B cell (primary cell): Measurements from ENCODE around the gene UBR2. TPM values are rescaled to one million over a fixed set of nuclear protein-coding genes. Genes with fewer than 3 reads are reported as not detected.

ENCODE experiments used
- ATAC-seq: fragments of 200-7000 bp; cut with Tn5 transposase; one replicate; pipeline ENCODE4 v1.10.0; 2021; ENCODE audit warnings: low read depth, mild to moderate bottlenecking, moderate number of reproducible peaks, moderate library complexity
- CTCF ChIA-PET: fragments of 350-600 bp; sonication (Branson Sonifier 250); formaldehyde crosslinking; loops from one replicate; lab custom pipeline; 2021; ENCODE audit warnings: antibody characterized with exemption, inconsistent platforms; lab: Charles Lee
- POLR2A ChIA-PET: fragments of 350-600 bp; sonication (Branson Sonifier 250); formaldehyde crosslinking; loops from one replicate; lab custom pipeline; 2021; ENCODE audit warnings: antibody characterized with exemption; lab: Charles Lee
- DNase-seq: peaks from one replicate; pipeline ENCODE4 v3.0.0; 2013
- H2AFZ ChIP-seq: 2 replicates; pipeline ENCODE4 v1.6.1; 2012; ENCODE audit warnings: mild to moderate bottlenecking, low read depth, low read length; ENCODE audit not compliant: insufficient read depth, poor library complexity, severe bottlenecking
- H3K27ac ChIP-seq, 2 donors: 1 replicate in 1 of 2; 2 replicates in 1 of 2; pipeline ENCODE4 v1.5.1; 2012 to 2013; ENCODE audit warnings: low read length in 2 of 2, mild to moderate bottlenecking in 2 of 2, moderate library complexity in 1 of 2
- H3K27me3 ChIP-seq, 4 experiments: fragments of 200-600 bp in 1 of 4; sonication (generic) in 1 of 4; replicated peaks in 1 of 4; 1 replicate in 2 of 4; 2 replicates in 2 of 4; pipeline versions ENCODE4 v1.6.1 to v1.7.0; 2013 to 2016; ENCODE audit warnings: low read length in 3 of 4, mild to moderate bottlenecking in 2 of 4, mixed read lengths in 1 of 4, moderate library complexity in 1 of 4; ENCODE audit not compliant: insufficient read depth in 4 of 4, control insufficient read depth in 3 of 4; ENCODE audit errors: control extremely low read depth in 1 of 4
- H3K36me3 ChIP-seq, 2 experiments: replicated peaks in 1 of 2; 1 replicate in 1 of 2; 2 replicates in 1 of 2; pipeline versions ENCODE4 v1.6.1 to v1.7.1; 2013; ENCODE audit warnings: low read length in 1 of 2; ENCODE audit not compliant: insufficient read depth in 2 of 2, control insufficient read depth in 1 of 2; ENCODE audit errors: control extremely low read depth in 1 of 2, extremely low read depth in 1 of 2
- H3K4me1 ChIP-seq, 2 donors: fragments of 200-600 bp in 1 of 2; sonication (generic) in 1 of 2; 1 replicate in 1 of 2; 2 replicates in 1 of 2; pipeline versions ENCODE4 v1.5.1 to v1.6.1; 2013 to 2017; ENCODE audit warnings: low read length in 2 of 2; ENCODE audit not compliant: control insufficient read depth in 2 of 2, insufficient read depth in 2 of 2
- H3K4me2 ChIP-seq: replicated peaks from 2 replicates; pipeline ENCODE3; 2012; ENCODE audit warnings: mild to moderate bottlenecking, low read depth, low read length; ENCODE audit not compliant: poor library complexity, severe bottlenecking
- H3K4me3 ChIP-seq, 5 experiments: fragments of 200-600 bp in 1 of 5; sonication (generic) in 1 of 5; 1 replicate in 3 of 5; 2 replicates in 2 of 5; pipeline versions ENCODE4 v1.5.1 to v1.7.0; 2011 to 2016; ENCODE audit warnings: low read length in 4 of 5, mild to moderate bottlenecking in 4 of 5, low read depth in 2 of 5, control low read depth in 1 of 5, moderate library complexity in 1 of 5; ENCODE audit not compliant: insufficient read depth in 1 of 5; ENCODE audit errors: control extremely low read depth in 1 of 5, extremely low read depth in 1 of 5
- H3K79me2 ChIP-seq: fragments of 200-600 bp; sonication (generic); one replicate; pipeline ENCODE4 v1.6.0; 2016; ENCODE audit warnings: low read length; ENCODE audit not compliant: control insufficient read depth, insufficient read depth
- H3K9ac ChIP-seq: fragments of 200-600 bp; sonication (generic); 2 replicates; pipeline ENCODE4 v1.6.1; 2017; ENCODE audit warnings: mild to moderate bottlenecking, low read length, moderate library complexity
- H3K9me3 ChIP-seq, 3 donors: one replicate each; pipeline versions ENCODE4 v1.6.1 to v1.7.1; 2013; ENCODE audit warnings: low read length in 2 of 3; ENCODE audit not compliant: control insufficient read depth in 2 of 3, insufficient read depth in 1 of 3; ENCODE audit errors: control extremely low read depth in 1 of 3
- H4K20me1 ChIP-seq: 2 replicates; pipeline ENCODE4 v1.6.0; 2012; ENCODE audit warnings: mild to moderate bottlenecking, low read length; ENCODE audit not compliant: insufficient read depth, control insufficient read depth, poor library complexity, severe bottlenecking
- H3K27ac Mint-ChIP-seq: one replicate; pipeline ENCODE4 v1.8.0; 2021; ENCODE audit warnings: mixed read lengths
- H3K27me3 Mint-ChIP-seq: one replicate; pipeline ENCODE4 v1.8.0; 2021; ENCODE audit warnings: mixed read lengths
- H3K4me1 Mint-ChIP-seq: one replicate; pipeline ENCODE4 v1.8.0; 2021; ENCODE audit warnings: mixed read lengths
- H3K4me3 Mint-ChIP-seq: one replicate; pipeline ENCODE4 v1.8.0; 2021; ENCODE audit warnings: mixed read lengths
- H3K9me3 Mint-ChIP-seq: one replicate; pipeline ENCODE4 v1.8.0; 2022; ENCODE audit warnings: mixed read lengths; ENCODE audit not compliant: insufficient read depth
- EZH2 ChIP-seq: IDR thresholded peaks from 2 replicates; pipeline ENCODE4 v1.6.1; 2012; ENCODE audit warnings: borderline replicate concordance, low read depth, mild to moderate bottlenecking, moderate library complexity, low read length; ENCODE audit not compliant: insufficient read depth, poor library complexity, severe bottlenecking
- WGBS: methylation state at CpG from one replicate; pipeline ENCODE4 v1.1.5; 2013; ENCODE audit warnings: missing lambda C conversion rate; ENCODE audit not compliant: insufficient coverage; 5-methylcytosine and 5-hydroxymethylcytosine counted together
- intact Hi-C: fragments of 100-400 bp; cut with micrococcal nuclease; formaldehyde crosslinking; loops from one replicate; pipeline ENCODE4 v1.10.0; 2022
- polyA plus RNA-seq: library from polyadenylated mRNA; depleted of rRNA; stranded (reverse); fragments of >200 nt; gene quantifications from 2 replicates; pipeline ENCODE4 v1.2.3, GENCODE V29; 2012
- total RNA-seq, 2 donors: library from RNA; stranded (reverse); fragments of 120-200 nt in 1 of 2; gene quantifications; 1 replicate in 1 of 2; 2 replicates in 1 of 2; pipeline versions ENCODE4 v1.2.3 to v1.2.4, GENCODE V29; 2013 to 2022
- TF ChIP-seq, protein P1 (sequence below): fragments of 200-600 bp; IDR thresholded peaks from one replicate; pipeline ENCODE4 v1.8.0; 2022; ENCODE audit warnings: antibody characterized with exemption, mild to moderate bottlenecking

The UBR2 gene
- total and polyA plus RNA-seq, 2 donors (not counting 1 experiment from before 2014, with no cell fraction given): 9.7 to 56.2 TPM

DNA sequence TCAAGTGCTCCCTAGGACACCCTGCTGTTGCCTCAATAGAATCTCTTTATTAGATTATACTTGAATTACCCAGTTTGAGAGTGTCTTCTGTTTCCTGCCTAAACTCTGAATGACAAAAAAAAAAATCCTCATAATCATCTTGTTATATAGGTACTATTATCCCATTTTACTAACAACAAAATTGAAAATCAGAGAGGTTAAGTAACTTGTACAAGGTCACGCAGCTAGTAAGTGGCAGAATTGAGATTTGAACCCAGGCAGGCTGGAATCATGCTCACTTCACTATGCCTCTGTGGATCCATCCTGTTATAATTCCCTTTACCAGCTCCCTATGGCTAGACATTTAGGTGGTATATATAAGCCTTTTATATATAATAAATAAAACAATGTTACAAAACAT is 36.6 kb upstream of the UBR2 start:
- Histone ChIP-seq H3K79me2 (no peaks in the 10 kb centered on the region), H3K27me3 (no peaks in the 10 kb centered on the region), H3K36me3 (no peaks in the 10 kb centered on the region), H3K4me3 (no peak overlapping the region), H3K4me1 (no peaks in the 10 kb centered on the region), H3K4me2 (no peak overlapping the region), H2AFZ (no peak overlapping the region), H3K9me3 (no peaks in the 10 kb centered on the region), H3K9ac (no peak overlapping the region), H4K20me1 (no peaks in the 10 kb centered on the region), H3K27ac (no peak overlapping the region)
- H3K4me3 Mint-ChIP-seq: no peak overlapping the region
- no CpG with 5 or more reads among the region's 1 CpG for WGBS
- CTCF ChIA-PET: no interaction called here
- H3K4me1 Mint-ChIP-seq: no peaks in the 10 kb centered on the region
- H3K9me3 Mint-ChIP-seq: no peaks in the 10 kb centered on the region
- TF ChIP-seq EZH2: no peak
- TF ChIP-seq, protein P1, sequence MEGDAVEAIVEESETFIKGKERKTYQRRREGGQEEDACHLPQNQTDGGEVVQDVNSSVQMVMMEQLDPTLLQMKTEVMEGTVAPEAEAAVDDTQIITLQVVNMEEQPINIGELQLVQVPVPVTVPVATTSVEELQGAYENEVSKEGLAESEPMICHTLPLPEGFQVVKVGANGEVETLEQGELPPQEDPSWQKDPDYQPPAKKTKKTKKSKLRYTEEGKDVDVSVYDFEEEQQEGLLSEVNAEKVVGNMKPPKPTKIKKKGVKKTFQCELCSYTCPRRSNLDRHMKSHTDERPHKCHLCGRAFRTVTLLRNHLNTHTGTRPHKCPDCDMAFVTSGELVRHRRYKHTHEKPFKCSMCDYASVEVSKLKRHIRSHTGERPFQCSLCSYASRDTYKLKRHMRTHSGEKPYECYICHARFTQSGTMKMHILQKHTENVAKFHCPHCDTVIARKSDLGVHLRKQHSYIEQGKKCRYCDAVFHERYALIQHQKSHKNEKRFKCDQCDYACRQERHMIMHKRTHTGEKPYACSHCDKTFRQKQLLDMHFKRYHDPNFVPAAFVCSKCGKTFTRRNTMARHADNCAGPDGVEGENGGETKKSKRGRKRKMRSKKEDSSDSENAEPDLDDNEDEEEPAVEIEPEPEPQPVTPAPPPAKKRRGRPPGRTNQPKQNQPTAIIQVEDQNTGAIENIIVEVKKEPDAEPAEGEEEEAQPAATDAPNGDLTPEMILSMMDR: no peak
- no peaks in the 10 kb centered on the region for H3K27me3 Mint-ChIP-seq
- POLR2A ChIA-PET: no interaction called here
- DNase-seq (no peak), ATAC-seq (no peak)
- intact Hi-C loops: no loop called here
- H3K27ac Mint-ChIP-seq: no peak overlapping the region

DNA sequence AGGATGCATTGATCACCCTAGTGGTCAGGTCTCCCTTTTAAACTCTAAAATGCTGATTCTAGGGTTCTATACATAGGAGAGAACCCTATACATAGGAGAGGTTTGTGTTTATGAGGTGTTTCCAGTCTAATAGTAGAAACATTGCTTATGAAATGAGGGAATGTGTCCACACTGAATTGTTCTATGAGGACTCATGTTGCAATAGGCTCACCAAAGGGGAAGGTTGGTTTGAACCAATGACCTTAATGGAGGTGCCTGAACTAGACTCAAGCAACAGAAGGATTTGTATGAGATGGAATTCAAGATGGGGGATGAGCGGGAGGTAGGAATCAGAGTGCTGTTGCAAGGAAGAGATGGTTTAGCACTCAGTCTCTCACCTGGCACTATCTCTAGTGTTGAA is 33.5 kb upstream of the UBR2 start:
- Mint-ChIP-seq H3K27me3 (no peaks in the 10 kb centered on the region), H3K27ac (no peak overlapping the region), H3K4me1 (no peaks in the 10 kb centered on the region), H3K4me3 (no peak overlapping the region), H3K9me3 (no peaks in the 10 kb centered on the region)
- Histone ChIP-seq H3K4me3 (no peak overlapping the region), H3K79me2 (no peaks in the 10 kb centered on the region), H3K4me2 (no peak overlapping the region), H3K4me1 (no peaks in the 10 kb centered on the region), H3K9ac (no peak overlapping the region), H3K9me3 (no peaks in the 10 kb centered on the region), H2AFZ (no peak overlapping the region), H3K27me3 (no peaks in the 10 kb centered on the region), H3K36me3 (no peaks in the 10 kb centered on the region), H4K20me1 (no peaks in the 10 kb centered on the region), H3K27ac (no peak overlapping the region)
- ChIA-PET CTCF (interaction anchor here (0.6 to 5.1 kb wide), 4 partner anchors 17 to 1443 kb away, joined by 3 to 46 read pairs (median 3); no protein-coding TSS in a partner anchor), POLR2A (no interaction called here)
- intact Hi-C loops: no loop called here
- ATAC-seq (no peak), DNase-seq (no peak)
- TF ChIP-seq, protein P1: no peak
- TF ChIP-seq EZH2: no peak
- 100% methylated on average over 1 of the region's 1 CpG for WGBS
